Measurements from ENCODE around the gene PTPRC.

DNA sequence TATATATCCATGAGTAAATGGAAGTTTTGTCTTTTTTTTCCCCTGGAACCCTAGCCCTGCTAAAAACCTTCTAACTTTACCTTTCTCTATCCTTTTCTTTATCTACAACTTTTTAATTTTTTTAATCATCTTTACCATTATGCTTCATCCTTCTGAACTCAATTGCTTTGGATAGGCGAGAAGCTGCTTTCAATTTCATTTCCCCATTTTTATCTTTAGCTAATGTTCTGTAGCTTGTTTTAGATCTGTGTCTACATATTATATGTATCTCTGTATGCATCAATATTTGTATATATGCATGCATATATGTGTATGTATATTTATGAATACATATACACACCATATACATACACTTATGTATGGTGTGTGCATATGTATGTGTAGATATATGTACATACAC lies 57.4 kb downstream of the PTPRC start:
- no peak for TF ChIP-seq POLR2AphosphoS5 (IDR thresholded peaks at IDR 0.05; ENCODE audit: low read depth, low read length)
- TF ChIP-seq, protein P1, sequence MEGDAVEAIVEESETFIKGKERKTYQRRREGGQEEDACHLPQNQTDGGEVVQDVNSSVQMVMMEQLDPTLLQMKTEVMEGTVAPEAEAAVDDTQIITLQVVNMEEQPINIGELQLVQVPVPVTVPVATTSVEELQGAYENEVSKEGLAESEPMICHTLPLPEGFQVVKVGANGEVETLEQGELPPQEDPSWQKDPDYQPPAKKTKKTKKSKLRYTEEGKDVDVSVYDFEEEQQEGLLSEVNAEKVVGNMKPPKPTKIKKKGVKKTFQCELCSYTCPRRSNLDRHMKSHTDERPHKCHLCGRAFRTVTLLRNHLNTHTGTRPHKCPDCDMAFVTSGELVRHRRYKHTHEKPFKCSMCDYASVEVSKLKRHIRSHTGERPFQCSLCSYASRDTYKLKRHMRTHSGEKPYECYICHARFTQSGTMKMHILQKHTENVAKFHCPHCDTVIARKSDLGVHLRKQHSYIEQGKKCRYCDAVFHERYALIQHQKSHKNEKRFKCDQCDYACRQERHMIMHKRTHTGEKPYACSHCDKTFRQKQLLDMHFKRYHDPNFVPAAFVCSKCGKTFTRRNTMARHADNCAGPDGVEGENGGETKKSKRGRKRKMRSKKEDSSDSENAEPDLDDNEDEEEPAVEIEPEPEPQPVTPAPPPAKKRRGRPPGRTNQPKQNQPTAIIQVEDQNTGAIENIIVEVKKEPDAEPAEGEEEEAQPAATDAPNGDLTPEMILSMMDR (IDR thresholded peaks at IDR 0.05) = no peak
